ENCODE data around the gene INSM1.

INSM1 gene

DNA sequence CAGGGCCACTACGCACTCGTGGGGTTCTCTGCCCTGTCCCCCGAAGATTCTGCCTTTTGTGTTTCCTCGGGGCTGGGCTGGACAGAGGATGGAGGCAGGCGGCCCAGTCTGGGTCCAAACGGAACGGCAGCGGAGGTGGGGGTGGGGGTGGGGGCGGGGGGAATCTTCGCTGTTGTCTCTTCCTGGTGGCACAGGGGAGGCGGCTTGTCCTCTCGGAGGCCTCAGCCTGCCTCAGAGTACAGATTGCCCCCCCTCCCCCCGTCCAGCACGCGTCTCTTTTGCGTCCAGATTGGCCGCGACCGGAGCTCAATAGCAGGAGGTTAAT lies 1.4 kb upstream of the INSM1 start:
- H3K36me3 Mint-ChIP-seq: no peaks in the 10 kb centered on the region
- H3K4me1 Mint-ChIP-seq: peaks cover 26% of the 10 kb centered on the region
- H3K27me3 Mint-ChIP-seq: peaks cover 29% of the 10 kb centered on the region
- ATAC-seq (ENCODE audit: low read depth) (no peak), DNase-seq (ENCODE audit: low spot score in 2 of 2) (no peak)
- no peaks in the 10 kb centered on the region for H3K9me3 Mint-ChIP-seq
- H3K27ac Mint-ChIP-seq: no peak overlapping the region
- H3K4me3 Mint-ChIP-seq: peak overlapping the region; percentile 68

DNA sequence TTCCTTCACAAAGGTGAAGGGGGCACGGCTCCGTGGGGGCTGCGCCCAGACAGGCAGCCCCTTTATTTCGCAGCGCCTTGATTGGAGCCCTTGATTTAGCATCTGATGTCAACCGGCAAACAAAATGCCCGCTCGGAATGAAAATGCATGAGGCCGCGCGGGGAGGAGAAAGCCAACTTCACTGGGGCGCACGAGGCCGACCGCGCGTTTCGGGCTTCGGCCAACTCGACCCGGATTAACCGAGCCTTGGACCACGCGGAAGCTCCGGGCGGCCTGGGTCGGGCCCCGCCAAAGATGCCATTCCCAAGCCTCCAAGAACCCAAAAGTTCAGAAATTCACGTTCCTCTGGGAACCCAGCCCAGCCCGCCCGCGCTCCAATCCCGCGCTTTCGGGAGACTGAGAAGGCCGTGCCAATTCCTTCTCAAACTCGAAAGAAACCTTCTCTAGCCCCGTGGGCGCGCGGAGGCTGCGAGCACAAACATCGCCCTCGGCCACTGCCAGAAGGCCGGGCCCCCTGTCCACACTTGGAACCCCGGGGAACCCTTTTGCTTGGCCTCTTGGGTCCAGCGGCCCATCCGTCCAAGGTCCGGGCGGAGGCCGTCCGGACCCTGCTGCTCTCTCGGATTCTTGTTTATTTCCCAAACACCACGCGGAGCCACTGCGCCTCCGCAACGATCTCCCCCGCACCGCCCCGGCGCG lies 879 bp upstream of the INSM1 start:
- DNase-seq (ENCODE audit: low spot score in 2 of 2): no peak
- no peaks in the 10 kb centered on the region for H3K36me3 Mint-ChIP-seq
- H3K4me3 Mint-ChIP-seq: peak overlapping the region; percentile 87
- no peak overlapping the region for H3K27ac Mint-ChIP-seq
- peaks cover 26% of the 10 kb centered on the region for H3K4me1 Mint-ChIP-seq
- H3K27me3 Mint-ChIP-seq: peaks cover 30% of the 10 kb centered on the region
- no peak for ATAC-seq (ENCODE audit: low read depth)
- H3K9me3 Mint-ChIP-seq: no peaks in the 10 kb centered on the region

DNA sequence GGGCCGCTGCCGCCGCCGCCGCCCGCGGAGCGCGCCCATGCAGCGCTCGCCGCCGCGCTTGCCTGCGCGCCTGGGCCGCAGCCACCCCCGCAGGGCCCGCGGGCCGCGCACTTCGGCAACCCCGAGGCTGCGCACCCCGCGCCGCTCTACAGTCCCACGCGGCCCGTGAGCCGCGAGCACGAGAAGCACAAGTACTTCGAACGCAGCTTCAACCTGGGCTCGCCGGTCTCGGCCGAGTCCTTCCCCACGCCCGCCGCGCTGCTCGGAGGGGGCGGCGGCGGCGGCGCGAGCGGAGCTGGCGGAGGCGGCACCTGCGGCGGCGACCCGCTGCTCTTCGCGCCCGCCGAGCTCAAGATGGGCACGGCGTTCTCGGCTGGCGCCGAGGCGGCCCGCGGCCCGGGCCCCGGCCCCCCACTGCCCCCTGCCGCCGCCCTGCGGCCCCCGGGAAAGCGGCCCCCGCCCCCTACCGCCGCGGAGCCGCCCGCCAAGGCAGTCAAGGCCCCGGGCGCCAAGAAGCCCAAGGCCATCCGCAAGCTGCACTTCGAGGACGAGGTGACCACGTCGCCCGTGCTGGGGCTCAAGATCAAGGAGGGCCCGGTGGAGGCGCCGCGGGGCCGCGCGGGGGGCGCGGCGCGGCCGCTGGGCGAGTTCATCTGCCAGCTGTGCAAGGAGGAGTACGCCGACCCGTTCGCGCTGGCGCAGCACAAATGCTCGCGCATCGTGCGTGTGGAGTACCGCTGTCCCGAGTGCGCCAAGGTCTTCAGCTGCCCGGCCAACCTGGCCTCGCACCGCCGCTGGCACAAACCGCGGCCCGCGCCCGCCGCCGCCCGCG lies 730 bp downstream of the INSM1 start:
- Mint-ChIP-seq H3K27ac (no peak overlapping the region), H3K9me3 (no peaks in the 10 kb centered on the region), H3K4me3 (no peak overlapping the region), H3K4me1 (peaks cover 13% of the 10 kb centered on the region), H3K27me3 (peaks cover 25% of the 10 kb centered on the region), H3K36me3 (no peaks in the 10 kb centered on the region)
- DNase-seq (ENCODE audit: low spot score in 2 of 2) (peak in 1 of 2 donors; percentile 26), ATAC-seq (ENCODE audit: low read depth) (peak; percentile 42)

DNA sequence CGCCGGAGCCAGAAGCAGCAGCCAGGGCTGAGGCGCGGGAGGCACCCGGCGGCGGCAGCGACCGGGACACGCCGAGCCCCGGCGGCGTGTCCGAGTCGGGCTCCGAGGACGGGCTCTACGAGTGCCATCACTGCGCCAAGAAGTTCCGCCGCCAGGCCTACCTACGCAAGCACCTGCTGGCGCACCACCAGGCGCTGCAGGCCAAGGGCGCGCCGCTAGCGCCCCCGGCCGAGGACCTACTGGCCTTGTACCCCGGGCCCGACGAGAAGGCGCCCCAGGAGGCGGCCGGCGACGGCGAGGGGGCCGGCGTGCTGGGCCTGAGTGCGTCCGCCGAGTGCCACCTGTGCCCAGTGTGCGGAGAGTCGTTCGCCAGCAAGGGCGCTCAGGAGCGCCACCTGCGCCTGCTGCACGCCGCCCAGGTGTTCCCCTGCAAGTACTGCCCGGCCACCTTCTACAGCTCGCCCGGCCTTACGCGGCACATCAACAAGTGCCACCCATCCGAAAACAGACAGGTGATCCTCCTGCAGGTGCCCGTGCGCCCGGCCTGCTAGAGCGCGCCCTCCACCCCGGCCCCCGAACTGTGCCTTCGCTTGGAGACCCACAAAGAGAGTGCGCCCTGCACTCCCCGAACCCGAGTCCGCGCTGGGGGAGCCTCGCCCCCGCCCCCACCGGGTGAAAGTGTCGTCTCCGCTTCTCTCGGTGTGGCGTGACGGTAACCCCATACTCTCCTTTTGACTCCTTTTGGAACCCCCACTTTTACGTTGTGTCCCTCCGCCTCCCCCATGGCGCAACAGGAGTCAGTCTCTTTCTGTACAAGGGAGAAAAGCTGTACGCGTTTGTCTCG lies 1.6 kb downstream of the INSM1 start:
- Mint-ChIP-seq H3K4me3 (peak overlapping the region; percentile 69), H3K27ac (no peak overlapping the region), H3K27me3 (peaks cover 24% of the 10 kb centered on the region), H3K36me3 (no peaks in the 10 kb centered on the region), H3K9me3 (no peaks in the 10 kb centered on the region), H3K4me1 (peaks cover 10% of the 10 kb centered on the region)
- DNase-seq (ENCODE audit: low spot score in 2 of 2): peak in 1 of 2 donors; percentile 38
- peak; percentile 50 for ATAC-seq (ENCODE audit: low read depth)

DNA sequence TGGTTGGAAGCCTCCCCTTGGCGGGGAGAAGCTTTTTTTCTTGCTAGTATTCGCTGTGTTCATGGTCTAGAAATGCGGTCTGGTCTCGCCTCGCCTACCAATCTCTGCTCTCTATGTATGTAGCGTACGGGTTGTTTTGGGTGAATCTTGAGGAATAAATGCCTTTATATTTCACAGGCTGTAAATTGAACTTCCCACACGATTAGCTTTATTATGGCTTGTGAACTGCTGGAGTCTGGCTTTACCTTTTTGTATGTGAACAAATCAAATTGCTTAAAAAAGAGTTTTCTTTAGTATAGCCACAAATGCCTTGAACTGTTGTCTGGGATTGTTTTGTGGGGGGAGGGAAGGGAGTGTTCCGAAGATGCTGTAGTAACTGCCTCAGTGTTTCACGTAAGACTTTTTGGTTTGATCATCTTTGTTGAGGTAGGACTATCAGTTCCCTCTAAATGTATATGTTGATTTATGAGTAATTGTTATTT lies 2.2 kb downstream of the INSM1 start:
- Mint-ChIP-seq H3K9me3 (no peaks in the 10 kb centered on the region), H3K36me3 (no peaks in the 10 kb centered on the region), H3K27ac (no peak overlapping the region), H3K4me1 (peaks cover 8% of the 10 kb centered on the region), H3K27me3 (peaks cover 26% of the 10 kb centered on the region), H3K4me3 (peak overlapping the region; percentile 69)
- DNase-seq (ENCODE audit: low spot score in 2 of 2) (no peak), ATAC-seq (ENCODE audit: low read depth) (no peak)

DNA sequence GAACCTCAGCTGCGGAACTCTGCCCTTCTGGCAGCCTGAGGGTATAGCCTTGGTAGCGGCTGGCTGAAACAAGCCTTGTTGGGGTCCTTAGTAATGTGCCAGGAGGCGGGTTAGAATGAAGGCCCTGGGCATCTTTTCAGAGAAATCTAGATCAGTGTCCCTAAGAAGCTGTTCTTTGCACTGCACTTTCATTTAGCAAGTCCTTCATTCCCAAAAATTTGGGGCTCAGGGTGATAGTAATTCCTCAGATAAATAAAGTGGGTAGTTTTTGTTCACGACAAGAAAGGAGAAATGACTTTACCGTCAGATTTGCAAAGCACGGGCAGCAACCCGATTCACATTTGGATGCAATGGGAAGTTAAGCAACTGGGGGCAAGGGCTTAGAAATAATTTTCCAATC lies 3.2 kb downstream of the INSM1 start:
- no peak for DNase-seq (ENCODE audit: low spot score in 2 of 2)
- no peaks in the 10 kb centered on the region for H3K9me3 Mint-ChIP-seq
- no peak overlapping the region for H3K4me3 Mint-ChIP-seq
- H3K36me3 Mint-ChIP-seq: no peaks in the 10 kb centered on the region
- no peak overlapping the region for H3K27ac Mint-ChIP-seq
- H3K27me3 Mint-ChIP-seq: peaks cover 29% of the 10 kb centered on the region
- H3K4me1 Mint-ChIP-seq: peaks cover 8% of the 10 kb centered on the region
- no peak for ATAC-seq (ENCODE audit: low read depth)

DNA sequence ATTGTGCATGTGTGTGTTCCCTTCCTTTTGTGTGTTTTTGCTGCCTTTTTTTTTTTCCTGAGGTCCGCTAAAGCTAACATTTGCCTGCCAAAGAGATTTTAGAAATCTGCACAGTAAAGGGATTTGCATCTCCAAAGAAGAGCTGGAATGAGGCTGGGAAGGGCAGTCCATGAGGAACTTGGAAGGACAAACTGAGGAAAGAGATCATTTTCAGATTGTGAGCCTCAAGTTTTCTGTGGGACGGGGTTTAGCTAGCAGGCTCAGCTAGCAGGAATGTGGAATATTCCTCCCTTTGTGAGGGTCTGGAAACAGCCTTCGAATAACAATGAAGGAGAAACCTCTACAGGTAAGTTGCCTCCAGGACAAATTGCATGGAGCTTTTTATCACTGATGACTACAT lies 3.8 kb downstream of the INSM1 start:
- Mint-ChIP-seq H3K27ac (no peak overlapping the region), H3K36me3 (no peaks in the 10 kb centered on the region), H3K4me1 (peaks cover 8% of the 10 kb centered on the region), H3K27me3 (peaks cover 27% of the 10 kb centered on the region), H3K9me3 (no peaks in the 10 kb centered on the region), H3K4me3 (no peak overlapping the region)
- DNase-seq (ENCODE audit: low spot score in 2 of 2): no peak
- ATAC-seq (ENCODE audit: low read depth): no peak

DNA sequence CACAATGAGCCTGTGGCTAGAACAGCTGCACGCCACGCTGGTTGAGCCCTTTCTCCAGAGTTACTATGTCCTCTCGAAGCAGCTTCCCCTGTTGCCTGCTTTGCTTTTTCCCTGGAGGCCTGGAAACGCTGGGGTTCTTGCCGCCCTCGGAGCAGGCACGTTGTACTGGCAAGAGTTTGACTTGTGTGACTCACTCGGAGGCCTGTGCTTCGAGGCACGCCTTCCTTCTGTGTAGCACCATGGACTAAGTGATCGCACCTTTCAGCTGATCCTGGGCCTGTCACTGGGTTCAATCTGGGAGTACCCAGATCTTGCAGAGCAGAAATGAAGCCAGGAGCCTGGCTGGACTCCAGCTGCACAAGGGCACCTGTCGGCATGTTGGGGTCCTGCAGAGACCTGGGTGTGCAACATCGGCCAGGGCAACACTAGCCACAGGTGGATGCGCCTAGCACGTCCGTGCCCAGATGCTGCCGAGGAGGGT lies 5.2 kb downstream of the INSM1 start:
- DNase-seq (ENCODE audit: low spot score in 2 of 2): no peak
- Mint-ChIP-seq H3K4me3 (no peak overlapping the region), H3K27me3 (peaks cover 25% of the 10 kb centered on the region), H3K4me1 (peaks cover 6% of the 10 kb centered on the region), H3K9me3 (no peaks in the 10 kb centered on the region), H3K27ac (no peak overlapping the region), H3K36me3 (no peaks in the 10 kb centered on the region)
- ATAC-seq (ENCODE audit: low read depth): no peak

DNA sequence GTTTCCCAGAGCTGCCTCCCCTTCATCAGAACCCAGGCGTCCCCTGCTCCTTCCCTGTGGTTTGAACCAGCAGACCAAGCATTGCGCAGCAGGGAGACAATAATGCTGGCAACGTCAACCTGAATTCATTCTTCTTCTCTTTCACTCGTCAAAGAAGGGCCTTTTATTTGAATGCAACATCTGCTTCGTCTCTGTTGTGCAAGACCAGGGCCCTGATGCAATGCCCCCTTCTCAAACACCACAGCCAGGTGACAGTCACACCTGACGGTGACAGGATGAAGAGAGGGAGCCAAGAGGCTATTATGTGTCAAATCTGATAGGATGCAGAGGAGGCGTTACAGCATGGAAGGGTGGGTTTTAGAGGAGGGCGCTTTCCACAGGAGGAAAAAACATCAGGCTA lies 8.0 kb downstream of the INSM1 start:
- no peaks in the 10 kb centered on the region for H3K36me3 Mint-ChIP-seq
- H3K27me3 Mint-ChIP-seq: peaks cover 21% of the 10 kb centered on the region
- peaks cover under 1% of the 10 kb centered on the region for H3K9me3 Mint-ChIP-seq
- no peak overlapping the region for H3K4me3 Mint-ChIP-seq
- no peaks in the 10 kb centered on the region for H3K4me1 Mint-ChIP-seq
- no peak for DNase-seq (ENCODE audit: low spot score in 2 of 2)
- no peak for ATAC-seq (ENCODE audit: low read depth)
- H3K27ac Mint-ChIP-seq: no peak overlapping the region

DNA sequence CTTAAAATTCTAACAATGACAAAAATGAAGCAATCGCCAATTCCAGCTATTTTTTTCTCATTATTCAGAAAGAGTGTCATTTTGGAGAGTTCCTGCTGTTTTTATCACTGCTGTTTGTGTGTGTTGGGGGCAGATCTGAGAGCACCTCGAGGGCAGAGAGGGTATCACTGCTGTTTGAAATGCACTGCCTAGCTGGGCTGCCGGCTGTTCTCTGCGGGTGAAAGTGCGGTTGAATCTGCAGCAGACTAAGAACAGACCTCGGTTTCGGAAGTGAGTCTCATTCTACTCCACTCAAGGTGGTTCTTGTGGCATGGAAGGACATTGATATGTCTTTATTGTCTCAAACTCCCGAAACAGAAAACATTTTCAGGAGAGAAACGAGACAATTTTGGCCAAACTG lies 18.3 kb downstream of the INSM1 start:
- H3K9me3 Mint-ChIP-seq: no peaks in the 10 kb centered on the region
- no peaks in the 10 kb centered on the region for H3K4me1 Mint-ChIP-seq
- H3K36me3 Mint-ChIP-seq: peaks cover 2% of the 10 kb centered on the region
- DNase-seq (ENCODE audit: low spot score in 2 of 2) (no peak), ATAC-seq (ENCODE audit: low read depth) (no peak)
- H3K27ac Mint-ChIP-seq: no peak overlapping the region
- H3K27me3 Mint-ChIP-seq: peaks cover 2% of the 10 kb centered on the region
- no peak overlapping the region for H3K4me3 Mint-ChIP-seq

DNA sequence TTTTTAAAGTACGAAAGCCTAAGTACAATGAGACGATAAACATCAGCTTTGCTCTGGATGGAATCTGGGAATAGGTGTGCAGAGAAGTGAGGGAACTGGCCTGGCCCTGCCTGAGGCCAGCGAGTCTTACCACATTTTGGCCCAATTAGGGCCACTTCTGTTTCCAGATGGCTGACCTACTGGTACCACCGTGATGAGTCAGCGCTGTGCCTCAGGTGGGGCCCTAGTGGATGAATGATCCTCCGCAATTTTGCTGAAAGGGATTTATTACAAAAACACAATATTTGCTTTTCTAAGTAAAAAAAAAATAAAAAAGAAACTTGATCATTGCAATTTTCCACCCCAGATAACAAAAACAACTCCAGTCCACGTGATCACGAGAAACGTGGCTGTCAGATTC lies 22.5 kb downstream of the INSM1 start:
- H3K27me3 Mint-ChIP-seq: no peaks in the 10 kb centered on the region
- H3K4me1 Mint-ChIP-seq: no peaks in the 10 kb centered on the region
- no peaks in the 10 kb centered on the region for H3K9me3 Mint-ChIP-seq
- H3K4me3 Mint-ChIP-seq: no peak overlapping the region
- H3K36me3 Mint-ChIP-seq: peaks cover 7% of the 10 kb centered on the region
- no peak for ATAC-seq (ENCODE audit: low read depth)
- DNase-seq (ENCODE audit: low spot score in 2 of 2): no peak
- no peak overlapping the region for H3K27ac Mint-ChIP-seq

DNA sequence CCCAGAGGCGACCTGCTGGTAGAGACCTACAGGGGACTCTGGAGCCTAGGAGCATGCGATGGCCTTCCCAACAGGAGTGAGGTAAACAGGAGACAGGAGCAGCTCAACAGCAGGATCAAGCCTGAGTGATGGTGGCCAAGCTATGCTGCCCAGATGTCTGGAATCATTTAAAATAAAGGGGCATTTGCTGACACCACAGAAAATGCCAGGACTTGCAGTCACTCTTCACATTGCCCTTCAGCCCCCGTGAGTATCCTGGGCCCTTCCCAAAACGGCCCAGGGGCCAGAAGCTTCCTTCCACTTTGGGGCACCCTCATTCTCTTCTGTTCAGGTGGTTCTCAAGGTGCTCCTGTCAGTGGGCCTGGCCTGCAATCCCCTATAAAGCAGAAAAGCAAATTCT lies 23.2 kb downstream of the INSM1 start:
- no peak overlapping the region for H3K4me3 Mint-ChIP-seq
- no peak for ATAC-seq (ENCODE audit: low read depth)
- H3K27ac Mint-ChIP-seq: no peak overlapping the region
- peaks cover 7% of the 10 kb centered on the region for H3K36me3 Mint-ChIP-seq
- H3K27me3 Mint-ChIP-seq: no peaks in the 10 kb centered on the region
- no peaks in the 10 kb centered on the region for H3K9me3 Mint-ChIP-seq
- DNase-seq (ENCODE audit: low spot score in 2 of 2): no peak
- no peaks in the 10 kb centered on the region for H3K4me1 Mint-ChIP-seq

DNA sequence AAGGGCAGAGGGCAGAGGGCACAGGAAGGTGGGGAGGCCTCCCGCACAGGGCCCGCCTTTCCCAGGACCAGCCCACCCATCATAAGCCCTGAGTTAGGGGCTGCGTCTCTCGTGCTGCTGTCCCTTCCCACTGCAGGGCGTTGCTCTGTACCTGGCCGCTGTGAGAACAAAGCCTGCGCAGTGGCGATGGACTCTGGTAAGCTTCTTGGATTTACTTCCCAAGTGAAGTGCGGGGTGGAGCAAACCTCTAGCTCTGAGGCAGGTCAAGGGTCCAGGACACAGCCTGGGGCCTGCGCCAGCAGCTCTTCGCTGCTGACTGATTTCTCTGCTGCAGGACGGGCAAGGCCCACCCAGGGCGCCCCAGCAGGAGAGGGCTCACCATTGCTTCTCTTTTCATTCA lies 23.9 kb downstream of the INSM1 start:
- Mint-ChIP-seq H3K27ac (no peak overlapping the region), H3K27me3 (no peaks in the 10 kb centered on the region), H3K4me1 (no peaks in the 10 kb centered on the region), H3K9me3 (no peaks in the 10 kb centered on the region), H3K36me3 (peaks cover 7% of the 10 kb centered on the region), H3K4me3 (no peak overlapping the region)
- DNase-seq (ENCODE audit: low spot score in 2 of 2): no peak
- no peak for ATAC-seq (ENCODE audit: low read depth)

Measured in memory B cell (primary cell).